GM18499 (cell line): ENCODE results near the gene PVALEF.
"Not testable (repeated sequence)": the region's sequence is repeated elsewhere in the genome, so short reads cannot be mapped to it uniquely, and the experiment has no call there.

Source experiments
- ATAC-seq: cut with Tn5 transposase; IDR thresholded peaks from one replicate; pipeline ENCODE4 v1.9.1; 2021; ENCODE audit warnings: moderate number of reproducible peaks; ENCODE audit not compliant: insufficient read depth, unreplicated experiment

The PVALEF gene

GRCh38 chr17:81143200-81143527, 22.1 kb upstream of the PVALEF start:
- ATAC-seq: no peak

GRCh38 chr17:81143717-81144422, 21.4 kb upstream of the PVALEF start:
- ATAC-seq: no peak

GRCh38 chr17:81144423-81144781, 20.9 kb upstream of the PVALEF start:
- no peak for ATAC-seq

- not testable (repeated sequence) for ATAC-seq
Measured at GRCh38 chr17:81146208-81146607, 19.1 kb upstream of the PVALEF start.

GRCh38 chr17:81147701-81148100, 17.6 kb upstream of the PVALEF start:
- ATAC-seq: no peak

- ATAC-seq: no peak
Measured at GRCh38 chr17:81148571-81148970, 16.7 kb upstream of the PVALEF start.

GRCh38 chr17:81148986-81149533, 16.2 kb upstream of the PVALEF start:
- no peak for ATAC-seq

- no peak for ATAC-seq
Measured at GRCh38 chr17:81150377-81151077, 14.8 kb upstream of the PVALEF start.

GRCh38 chr17:81151278-81151677, 14.0 kb upstream of the PVALEF start:
- no peak for ATAC-seq

GRCh38 chr17:81152288-81152828, 12.9 kb upstream of the PVALEF start:
- ATAC-seq: no peak

- ATAC-seq: no peak
Measured at GRCh38 chr17:81153340-81153803, 11.9 kb upstream of the PVALEF start.

GRCh38 chr17:81154016-81154415, 11.3 kb upstream of the PVALEF start:
- ATAC-seq: not testable (repeated sequence)

- no peak for ATAC-seq
Measured at GRCh38 chr17:81154961-81155360, 10.3 kb upstream of the PVALEF start.

GRCh38 chr17:81156866-81157805, 8.2 kb upstream of the PVALEF start:
- no peak for ATAC-seq

- ATAC-seq: no peak
Measured at GRCh38 chr17:81157848-81158687, 7.2 kb upstream of the PVALEF start.

- ATAC-seq: no peak
Measured at GRCh38 chr17:81158688-81159590, 6.4 kb upstream of the PVALEF start.

GRCh38 chr17:81159611-81160265, 5.6 kb upstream of the PVALEF start:
- ATAC-seq: no peak

GRCh38 chr17:81160306-81160705, 5.0 kb upstream of the PVALEF start:
- ATAC-seq: no peak
